Measurements from ENCODE around the gene KRTAP5-4.

DNA sequence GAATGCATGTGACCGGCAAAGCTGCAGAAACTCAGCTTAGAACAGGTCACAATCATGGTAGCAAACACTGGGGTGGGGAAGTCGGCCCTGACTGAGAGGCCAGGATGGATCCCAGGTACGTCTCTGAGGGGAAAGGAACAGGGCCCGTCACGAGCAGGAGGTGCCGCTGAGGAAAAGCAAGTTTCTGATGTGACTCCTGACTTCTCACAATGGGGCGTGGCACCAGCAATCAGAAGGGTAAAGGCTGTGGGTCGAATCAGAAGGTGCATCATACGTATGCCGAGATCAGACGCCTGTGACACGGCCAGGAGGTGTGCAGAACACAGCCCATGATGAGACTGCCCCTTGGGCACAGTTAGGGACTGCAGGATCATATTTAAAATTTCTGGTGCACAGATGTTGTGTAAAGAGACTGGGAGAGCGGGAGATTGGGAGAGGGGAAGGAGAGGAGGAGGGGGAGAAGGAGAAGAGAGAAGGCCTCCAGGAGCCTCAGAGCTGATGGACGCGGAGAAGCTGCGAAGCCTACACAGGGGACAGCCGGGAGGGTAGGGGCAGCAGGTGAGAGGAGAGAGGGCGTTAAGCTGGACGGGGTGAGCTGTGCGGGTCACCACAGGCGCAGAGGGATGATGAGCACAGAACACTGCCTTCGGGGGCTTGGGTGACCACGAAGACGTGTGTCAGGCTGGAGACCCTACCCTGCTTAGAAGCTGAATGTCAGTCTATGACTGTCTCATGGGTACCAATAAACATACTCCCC, 38.4 kb upstream of the KRTAP5-4 start:
- TF ChIP-seq CTCF (IDR thresholded peaks at IDR 0.05; ENCODE audit: extremely low read depth in 1 of 2, insufficient read depth in 1 of 2, low read depth in 1 of 2, low read length in 2 of 2) (no peak), POLR2A (IDR thresholded peaks at IDR 0.05; ENCODE audit: low read depth, low read length) (no peak), EZH2 (IDR thresholded peaks at IDR 0.05; ENCODE audit: borderline replicate concordance, low read depth, low read length, severe bottlenecking) (no peak)

Measured in endothelial cell of umbilical vein (primary cell).